Measurements from ENCODE around the gene MSANTD2.

DNA sequence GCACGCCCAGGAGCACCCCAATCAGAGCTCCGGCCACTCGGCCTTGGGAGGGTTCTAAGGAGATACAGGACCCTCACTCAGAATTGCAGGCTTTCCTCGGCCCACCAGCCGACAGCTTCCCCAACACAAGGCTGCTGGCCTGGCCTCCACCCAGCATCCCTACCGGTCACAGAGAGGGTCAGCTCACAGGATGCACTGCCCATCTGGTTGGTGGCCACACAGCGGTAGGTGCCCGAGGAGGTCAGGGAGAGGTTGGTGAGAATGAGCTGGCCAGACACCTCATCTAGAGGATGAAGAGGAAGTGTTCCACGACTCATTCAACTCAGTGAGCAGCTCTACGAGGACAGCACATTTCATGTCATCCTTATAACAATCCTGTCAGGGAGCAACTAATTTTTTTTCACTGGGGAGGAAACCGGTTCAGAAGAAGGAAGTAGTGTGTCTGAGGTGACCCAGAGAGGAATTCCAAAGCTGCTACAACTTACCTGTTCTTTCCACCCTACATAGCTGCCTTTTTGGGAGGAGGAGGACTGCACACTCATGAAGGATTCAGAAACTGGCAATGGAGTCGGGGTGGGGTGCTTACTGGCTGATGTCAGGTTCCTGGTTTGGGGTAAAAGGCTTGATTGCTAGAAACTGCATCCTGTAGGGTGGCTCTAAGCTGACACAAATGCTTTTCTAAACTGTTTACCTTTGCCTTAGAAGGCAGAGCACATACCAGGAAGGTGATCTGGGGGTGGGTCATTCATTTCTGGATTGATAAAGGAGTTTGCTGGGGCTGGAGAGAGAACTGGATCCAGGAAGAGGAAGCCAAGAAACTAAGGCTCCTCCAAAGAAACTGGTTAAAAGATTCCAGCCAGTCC lies 51.5 kb downstream of the MSANTD2 start:
- TF ChIP-seq POLR2AphosphoS5 (IDR thresholded peaks at IDR 0.05; ENCODE audit: low read depth) (no peak), GABPA (IDR thresholded peaks at IDR 0.05; ENCODE audit: low read depth) (no peak), SPI1 (IDR thresholded peaks at IDR 0.05; ENCODE audit: borderline replicate concordance, low read depth) (no peak; the same call in 1 of the 2 replicates)
- TF ChIP-seq, protein P1, sequence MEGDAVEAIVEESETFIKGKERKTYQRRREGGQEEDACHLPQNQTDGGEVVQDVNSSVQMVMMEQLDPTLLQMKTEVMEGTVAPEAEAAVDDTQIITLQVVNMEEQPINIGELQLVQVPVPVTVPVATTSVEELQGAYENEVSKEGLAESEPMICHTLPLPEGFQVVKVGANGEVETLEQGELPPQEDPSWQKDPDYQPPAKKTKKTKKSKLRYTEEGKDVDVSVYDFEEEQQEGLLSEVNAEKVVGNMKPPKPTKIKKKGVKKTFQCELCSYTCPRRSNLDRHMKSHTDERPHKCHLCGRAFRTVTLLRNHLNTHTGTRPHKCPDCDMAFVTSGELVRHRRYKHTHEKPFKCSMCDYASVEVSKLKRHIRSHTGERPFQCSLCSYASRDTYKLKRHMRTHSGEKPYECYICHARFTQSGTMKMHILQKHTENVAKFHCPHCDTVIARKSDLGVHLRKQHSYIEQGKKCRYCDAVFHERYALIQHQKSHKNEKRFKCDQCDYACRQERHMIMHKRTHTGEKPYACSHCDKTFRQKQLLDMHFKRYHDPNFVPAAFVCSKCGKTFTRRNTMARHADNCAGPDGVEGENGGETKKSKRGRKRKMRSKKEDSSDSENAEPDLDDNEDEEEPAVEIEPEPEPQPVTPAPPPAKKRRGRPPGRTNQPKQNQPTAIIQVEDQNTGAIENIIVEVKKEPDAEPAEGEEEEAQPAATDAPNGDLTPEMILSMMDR (IDR thresholded peaks at IDR 0.05; ENCODE audit: insufficient read depth, low read length) = no peak
- TF ChIP-seq, protein P2, sequence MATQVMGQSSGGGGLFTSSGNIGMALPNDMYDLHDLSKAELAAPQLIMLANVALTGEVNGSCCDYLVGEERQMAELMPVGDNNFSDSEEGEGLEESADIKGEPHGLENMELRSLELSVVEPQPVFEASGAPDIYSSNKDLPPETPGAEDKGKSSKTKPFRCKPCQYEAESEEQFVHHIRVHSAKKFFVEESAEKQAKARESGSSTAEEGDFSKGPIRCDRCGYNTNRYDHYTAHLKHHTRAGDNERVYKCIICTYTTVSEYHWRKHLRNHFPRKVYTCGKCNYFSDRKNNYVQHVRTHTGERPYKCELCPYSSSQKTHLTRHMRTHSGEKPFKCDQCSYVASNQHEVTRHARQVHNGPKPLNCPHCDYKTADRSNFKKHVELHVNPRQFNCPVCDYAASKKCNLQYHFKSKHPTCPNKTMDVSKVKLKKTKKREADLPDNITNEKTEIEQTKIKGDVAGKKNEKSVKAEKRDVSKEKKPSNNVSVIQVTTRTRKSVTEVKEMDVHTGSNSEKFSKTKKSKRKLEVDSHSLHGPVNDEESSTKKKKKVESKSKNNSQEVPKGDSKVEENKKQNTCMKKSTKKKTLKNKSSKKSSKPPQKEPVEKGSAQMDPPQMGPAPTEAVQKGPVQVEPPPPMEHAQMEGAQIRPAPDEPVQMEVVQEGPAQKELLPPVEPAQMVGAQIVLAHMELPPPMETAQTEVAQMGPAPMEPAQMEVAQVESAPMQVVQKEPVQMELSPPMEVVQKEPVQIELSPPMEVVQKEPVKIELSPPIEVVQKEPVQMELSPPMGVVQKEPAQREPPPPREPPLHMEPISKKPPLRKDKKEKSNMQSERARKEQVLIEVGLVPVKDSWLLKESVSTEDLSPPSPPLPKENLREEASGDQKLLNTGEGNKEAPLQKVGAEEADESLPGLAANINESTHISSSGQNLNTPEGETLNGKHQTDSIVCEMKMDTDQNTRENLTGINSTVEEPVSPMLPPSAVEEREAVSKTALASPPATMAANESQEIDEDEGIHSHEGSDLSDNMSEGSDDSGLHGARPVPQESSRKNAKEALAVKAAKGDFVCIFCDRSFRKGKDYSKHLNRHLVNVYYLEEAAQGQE (IDR thresholded peaks at IDR 0.05; ENCODE audit: insufficient replicate concordance, low read depth) = no peak
